SK-N-SH treated with all-trans-retinoic acid at 6 μM for 48 hours (cell line): ENCODE measurements around the gene ABCD3.

Experiments used
- ATAC-seq: fragments of 200-7000 bp; cut with Tn5 transposase; 3 replicates; pipeline ENCODE4 v1.9.1; 2020; ENCODE audit warnings: mild to moderate bottlenecking, moderate library complexity
- ARNTL ChIP-seq: fragments of 450-650 bp; formaldehyde crosslinking; IDR thresholded peaks from 2 replicates; pipeline ENCODE4 v1.5.0; 2020; ENCODE audit warnings: low read depth, mild to moderate bottlenecking, moderate library complexity, borderline replicate concordance
- BACH2 ChIP-seq: fragments of 250-450 bp; sonication (Bioruptor Pico); IDR thresholded peaks from 2 replicates; pipeline ENCODE4 v1.9.0; 2021; ENCODE audit warnings: mild to moderate bottlenecking, borderline replicate concordance
- CSDC2 ChIP-seq: fragments of 250-450 bp; sonication (Bioruptor Pico); IDR thresholded peaks from 2 replicates; pipeline ENCODE4 v1.5.0; 2020; ENCODE audit warnings: mild to moderate bottlenecking, moderate library complexity
- ESRRG ChIP-seq: fragments of 250-450 bp; sonication (Bioruptor Pico); IDR thresholded peaks from 2 replicates; pipeline ENCODE4 v1.6.1; 2021; ENCODE audit warnings: mild to moderate bottlenecking
- GLIS3 ChIP-seq: fragments of 250-450 bp; sonication (Bioruptor Pico); IDR thresholded peaks from 2 replicates; pipeline ENCODE4 v1.5.0; 2020; ENCODE audit warnings: mild to moderate bottlenecking, moderate library complexity
- ISL1 ChIP-seq: fragments of 250-450 bp; sonication (Bioruptor Pico); IDR thresholded peaks from 2 replicates; pipeline ENCODE4 v2.1.2; 2022; ENCODE audit warnings: mild to moderate bottlenecking, moderate library complexity
- OSR1 ChIP-seq: fragments of 250-450 bp; sonication (Bioruptor Pico); IDR thresholded peaks from 2 replicates; pipeline ENCODE4 v1.8.0; 2022; ENCODE audit warnings: moderate library complexity, mild to moderate bottlenecking, inconsistent platforms
- PPARA ChIP-seq: fragments of 250-450 bp; sonication (Bioruptor Pico); IDR thresholded peaks from 2 replicates; pipeline ENCODE4 v1.5.0; 2020; ENCODE audit warnings: mild to moderate bottlenecking, borderline replicate concordance
- RARB ChIP-seq: fragments of 250-450 bp; sonication (Bioruptor Pico); IDR thresholded peaks from 2 replicates; pipeline ENCODE4 v1.8.0; 2021; ENCODE audit warnings: mild to moderate bottlenecking, moderate library complexity
- SNAI2 ChIP-seq: fragments of 250-450 bp; sonication (Bioruptor Pico); IDR thresholded peaks from 2 replicates; pipeline ENCODE4 v1.5.0; 2020; ENCODE audit warnings: mild to moderate bottlenecking, moderate library complexity
- TCF4 ChIP-seq: fragments of 250-450 bp; sonication (Bioruptor Pico); IDR thresholded peaks from 2 replicates; pipeline ENCODE4 v1.8.0; 2021; ENCODE audit warnings: mild to moderate bottlenecking, moderate library complexity, borderline replicate concordance
- TOX ChIP-seq: fragments of 250-450 bp; sonication (Bioruptor Pico); IDR thresholded peaks from 2 replicates; pipeline ENCODE4 v1.8.0; 2021; ENCODE audit warnings: mild to moderate bottlenecking, moderate library complexity, borderline replicate concordance
- TSHZ2 ChIP-seq: fragments of 250-450 bp; sonication (Bioruptor Pico); IDR thresholded peaks from 2 replicates; pipeline ENCODE4 v1.5.0; 2020; ENCODE audit warnings: mild to moderate bottlenecking, moderate library complexity
- ZC3H10 ChIP-seq: fragments of 250-450 bp; sonication (Bioruptor Pico); IDR thresholded peaks from 2 replicates; pipeline ENCODE4 v1.5.1; 2021; ENCODE audit warnings: mild to moderate bottlenecking, moderate library complexity
- ZFP3 ChIP-seq: fragments of 250-450 bp; sonication (Bioruptor Pico); IDR thresholded peaks from 2 replicates; pipeline ENCODE4 v1.5.0; 2020; ENCODE audit warnings: mild to moderate bottlenecking, moderate library complexity
- ZFP30 ChIP-seq: fragments of 450-650 bp; formaldehyde crosslinking; IDR thresholded peaks from 2 replicates; pipeline ENCODE4 v1.5.0; 2022; ENCODE audit warnings: mild to moderate bottlenecking, moderate library complexity
- ZNF565 ChIP-seq: fragments of 450-650 bp; formaldehyde crosslinking; conservative IDR thresholded peaks from 2 replicates; pipeline ENCODE4 v1.5.0; 2020; ENCODE audit warnings: low read depth, mild to moderate bottlenecking, moderate library complexity
- ZNF70 ChIP-seq: fragments of 450-650 bp; formaldehyde crosslinking; IDR thresholded peaks from 2 replicates; pipeline ENCODE4 v1.5.0; 2020; ENCODE audit warnings: mild to moderate bottlenecking, moderate library complexity
- ZNF8 ChIP-seq: fragments of 450-650 bp; formaldehyde crosslinking; IDR thresholded peaks from 2 replicates; pipeline ENCODE4 v1.5.0; 2020; ENCODE audit warnings: mild to moderate bottlenecking, moderate library complexity
- TF ChIP-seq, protein P1 (sequence below): fragments of 250-450 bp; sonication (Bioruptor Pico); IDR thresholded peaks from 2 replicates; pipeline ENCODE4 v1.5.1; 2021; ENCODE audit warnings: mild to moderate bottlenecking, moderate library complexity
- TF ChIP-seq, protein P2 (sequence below): fragments of 250-450 bp; sonication (Bioruptor Pico); IDR thresholded peaks from 2 replicates; pipeline ENCODE4 v1.8.0; 2020; ENCODE audit warnings: mild to moderate bottlenecking, moderate library complexity, borderline replicate concordance
- TF ChIP-seq, protein P3 (sequence below): fragments of 250-450 bp; sonication (Bioruptor Pico); IDR thresholded peaks from 2 replicates; pipeline ENCODE4 v1.5.1; 2020; ENCODE audit warnings: low read depth, mild to moderate bottlenecking, moderate library complexity
- TF ChIP-seq, protein P4 (sequence below): fragments of 250-450 bp; sonication (Bioruptor Pico); IDR thresholded peaks from 2 replicates; pipeline ENCODE4 v1.8.0; 2021; ENCODE audit warnings: low read depth, mild to moderate bottlenecking, moderate library complexity, borderline replicate concordance

ABCD3 gene

DNA sequence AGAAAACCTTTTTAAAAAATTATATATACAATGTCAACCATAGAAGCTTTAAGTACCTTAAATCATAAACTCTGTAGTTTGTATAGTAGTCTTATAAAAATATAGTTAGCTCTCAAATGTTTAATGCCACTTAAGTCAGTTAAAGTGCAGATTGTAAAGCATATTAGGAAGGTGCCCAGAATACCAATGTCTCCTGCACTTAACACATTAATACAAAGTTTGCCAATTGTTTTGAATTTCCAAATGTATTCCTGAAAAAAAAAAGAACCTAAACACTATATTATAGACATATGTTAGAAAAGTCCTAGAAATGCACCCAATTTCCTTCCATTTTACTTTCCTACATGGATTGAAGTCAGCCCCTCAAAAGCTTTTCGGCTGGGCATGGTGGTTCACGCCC lies 111.2 kb downstream of the ABCD3 start:
- TF ChIP-seq ZFP3 (CRISPR knock-in tag) (no peak), RARB (no peak), CSDC2 (no peak), ZNF565 (no peak), ISL1 (CRISPR knock-in tag) (no peak), ESRRG (CRISPR knock-in tag) (no peak), ZNF8 (no peak), TOX (CRISPR knock-in tag) (no peak), ARNTL (CRISPR knock-in tag) (no peak), ZNF70 (CRISPR knock-in tag) (no peak), OSR1 (CRISPR knock-in tag) (no peak), SNAI2 (CRISPR knock-in tag) (no peak), TSHZ2 (CRISPR knock-in tag) (no peak), ZC3H10 (CRISPR knock-in tag) (no peak), TCF4 (CRISPR knock-in tag) (no peak), PPARA (no peak), BACH2 (CRISPR knock-in tag) (no peak)
- TF ChIP-seq, protein P1, sequence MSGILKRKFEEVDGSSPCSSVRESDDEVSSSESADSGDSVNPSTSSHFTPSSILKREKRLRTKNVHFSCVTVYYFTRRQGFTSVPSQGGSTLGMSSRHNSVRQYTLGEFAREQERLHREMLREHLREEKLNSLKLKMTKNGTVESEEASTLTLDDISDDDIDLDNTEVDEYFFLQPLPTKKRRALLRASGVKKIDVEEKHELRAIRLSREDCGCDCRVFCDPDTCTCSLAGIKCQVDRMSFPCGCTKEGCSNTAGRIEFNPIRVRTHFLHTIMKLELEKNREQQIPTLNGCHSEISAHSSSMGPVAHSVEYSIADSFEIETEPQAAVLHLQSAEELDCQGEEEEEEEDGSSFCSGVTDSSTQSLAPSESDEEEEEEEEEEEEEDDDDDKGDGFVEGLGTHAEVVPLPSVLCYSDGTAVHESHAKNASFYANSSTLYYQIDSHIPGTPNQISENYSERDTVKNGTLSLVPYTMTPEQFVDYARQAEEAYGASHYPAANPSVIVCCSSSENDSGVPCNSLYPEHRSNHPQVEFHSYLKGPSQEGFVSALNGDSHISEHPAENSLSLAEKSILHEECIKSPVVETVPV (CRISPR knock-in tag) = no peak
- TF ChIP-seq, protein P2, sequence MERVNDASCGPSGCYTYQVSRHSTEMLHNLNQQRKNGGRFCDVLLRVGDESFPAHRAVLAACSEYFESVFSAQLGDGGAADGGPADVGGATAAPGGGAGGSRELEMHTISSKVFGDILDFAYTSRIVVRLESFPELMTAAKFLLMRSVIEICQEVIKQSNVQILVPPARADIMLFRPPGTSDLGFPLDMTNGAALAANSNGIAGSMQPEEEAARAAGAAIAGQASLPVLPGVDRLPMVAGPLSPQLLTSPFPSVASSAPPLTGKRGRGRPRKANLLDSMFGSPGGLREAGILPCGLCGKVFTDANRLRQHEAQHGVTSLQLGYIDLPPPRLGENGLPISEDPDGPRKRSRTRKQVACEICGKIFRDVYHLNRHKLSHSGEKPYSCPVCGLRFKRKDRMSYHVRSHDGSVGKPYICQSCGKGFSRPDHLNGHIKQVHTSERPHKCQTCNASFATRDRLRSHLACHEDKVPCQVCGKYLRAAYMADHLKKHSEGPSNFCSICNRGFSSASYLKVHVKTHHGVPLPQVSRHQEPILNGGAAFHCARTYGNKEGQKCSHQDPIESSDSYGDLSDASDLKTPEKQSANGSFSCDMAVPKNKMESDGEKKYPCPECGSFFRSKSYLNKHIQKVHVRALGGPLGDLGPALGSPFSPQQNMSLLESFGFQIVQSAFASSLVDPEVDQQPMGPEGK = no peak
- ATAC-seq = no peak

GRCh38 chr1:94530373-94530878 lies 112.2 kb downstream of the ABCD3 start:
- no peak for ATAC-seq
- TF ChIP-seq ZFP3 (CRISPR knock-in tag) = no peak
- no peak for TF ChIP-seq TSHZ2 (CRISPR knock-in tag)

GRCh38 chr1:94531664-94532063 lies 113.5 kb downstream of the ABCD3 start:
- no peak for ATAC-seq
- TF ChIP-seq ZFP3 (CRISPR knock-in tag) (no peak), ESRRG (CRISPR knock-in tag) (no peak), TSHZ2 (CRISPR knock-in tag) (no peak), ZC3H10 (CRISPR knock-in tag) (no peak), PPARA (no peak), TCF4 (CRISPR knock-in tag) (no peak), RARB (no peak), ZNF8 (no peak), ISL1 (CRISPR knock-in tag) (no peak), OSR1 (CRISPR knock-in tag) (no peak), ARNTL (CRISPR knock-in tag) (no peak), GLIS3 (no peak), ZNF565 (no peak), BACH2 (CRISPR knock-in tag) (no peak), ZFP30 (CRISPR knock-in tag) (no peak), TOX (CRISPR knock-in tag) (no peak)
- TF ChIP-seq, protein P3, sequence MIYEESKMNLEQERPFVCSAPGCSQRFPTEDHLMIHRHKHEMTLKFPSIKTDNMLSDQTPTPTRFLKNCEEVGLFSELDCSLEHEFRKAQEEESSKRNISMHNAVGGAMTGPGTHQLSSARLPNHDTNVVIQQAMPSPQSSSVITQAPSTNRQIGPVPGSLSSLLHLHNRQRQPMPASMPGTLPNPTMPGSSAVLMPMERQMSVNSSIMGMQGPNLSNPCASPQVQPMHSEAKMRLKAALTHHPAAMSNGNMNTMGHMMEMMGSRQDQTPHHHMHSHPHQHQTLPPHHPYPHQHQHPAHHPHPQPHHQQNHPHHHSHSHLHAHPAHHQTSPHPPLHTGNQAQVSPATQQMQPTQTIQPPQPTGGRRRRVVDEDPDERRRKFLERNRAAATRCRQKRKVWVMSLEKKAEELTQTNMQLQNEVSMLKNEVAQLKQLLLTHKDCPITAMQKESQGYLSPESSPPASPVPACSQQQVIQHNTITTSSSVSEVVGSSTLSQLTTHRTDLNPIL = no peak
- TF ChIP-seq, protein P4, sequence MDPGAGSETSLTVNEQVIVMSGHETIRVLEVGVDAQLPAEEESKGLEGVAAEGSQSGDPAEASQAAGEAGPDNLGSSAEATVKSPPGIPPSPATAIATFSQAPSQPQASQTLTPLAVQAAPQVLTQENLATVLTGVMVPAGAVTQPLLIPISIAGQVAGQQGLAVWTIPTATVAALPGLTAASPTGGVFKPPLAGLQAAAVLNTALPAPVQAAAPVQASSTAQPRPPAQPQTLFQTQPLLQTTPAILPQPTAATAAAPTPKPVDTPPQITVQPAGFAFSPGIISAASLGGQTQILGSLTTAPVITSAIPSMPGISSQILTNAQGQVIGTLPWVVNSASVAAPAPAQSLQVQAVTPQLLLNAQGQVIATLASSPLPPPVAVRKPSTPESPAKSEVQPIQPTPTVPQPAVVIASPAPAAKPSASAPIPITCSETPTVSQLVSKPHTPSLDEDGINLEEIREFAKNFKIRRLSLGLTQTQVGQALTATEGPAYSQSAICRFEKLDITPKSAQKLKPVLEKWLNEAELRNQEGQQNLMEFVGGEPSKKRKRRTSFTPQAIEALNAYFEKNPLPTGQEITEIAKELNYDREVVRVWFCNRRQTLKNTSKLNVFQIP = no peak
